NCI-H2107 (cell line): ENCODE measurements around the gene EXOSC7.
"Not testable (repeated sequence)": the region's sequence is repeated elsewhere in the genome, so short reads cannot be mapped to it uniquely, and the experiment has no call there.

Experiments
- DNase-seq: peaks from one replicate; lab custom pipeline; 2025; lab: John Stamatoyannopoulos, UW

Gene EXOSC7

DNA sequence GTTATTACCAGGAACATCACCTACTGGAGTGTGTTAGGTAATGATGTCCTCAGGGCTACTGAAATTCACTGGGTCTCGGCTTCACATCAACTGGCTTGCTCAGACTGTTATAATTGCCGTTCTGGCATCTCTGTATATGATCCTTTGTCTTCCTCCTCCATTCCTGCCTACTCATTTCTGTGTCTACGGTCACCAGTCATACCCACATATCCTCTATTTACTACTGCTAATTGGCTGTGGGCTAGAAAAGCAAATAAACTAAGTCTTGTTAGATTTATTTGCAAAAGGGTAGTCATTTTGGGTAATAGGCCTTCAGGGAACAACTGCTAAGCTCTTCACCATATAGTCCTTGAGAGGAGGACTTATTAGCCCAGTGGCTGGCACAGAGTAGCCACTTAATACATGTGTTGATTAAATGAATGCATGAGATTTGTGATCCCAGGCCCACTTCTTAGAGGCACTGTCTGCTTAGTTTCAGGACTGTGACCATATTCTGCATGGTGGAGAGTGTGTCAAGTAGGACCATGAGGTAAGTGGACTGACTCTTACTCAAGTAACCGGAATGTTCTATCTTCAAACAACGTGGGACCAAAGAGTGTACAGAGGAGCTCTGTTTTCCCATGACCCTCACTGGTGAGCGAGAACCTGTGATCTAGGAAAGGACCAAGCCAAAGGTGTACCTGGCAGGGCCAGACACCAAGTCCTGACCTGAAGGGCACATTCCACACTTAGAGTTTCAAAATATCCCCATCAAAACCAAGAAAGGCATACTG lies 13.2 kb upstream of the EXOSC7 start:
- DNase-seq: no peak

DNA sequence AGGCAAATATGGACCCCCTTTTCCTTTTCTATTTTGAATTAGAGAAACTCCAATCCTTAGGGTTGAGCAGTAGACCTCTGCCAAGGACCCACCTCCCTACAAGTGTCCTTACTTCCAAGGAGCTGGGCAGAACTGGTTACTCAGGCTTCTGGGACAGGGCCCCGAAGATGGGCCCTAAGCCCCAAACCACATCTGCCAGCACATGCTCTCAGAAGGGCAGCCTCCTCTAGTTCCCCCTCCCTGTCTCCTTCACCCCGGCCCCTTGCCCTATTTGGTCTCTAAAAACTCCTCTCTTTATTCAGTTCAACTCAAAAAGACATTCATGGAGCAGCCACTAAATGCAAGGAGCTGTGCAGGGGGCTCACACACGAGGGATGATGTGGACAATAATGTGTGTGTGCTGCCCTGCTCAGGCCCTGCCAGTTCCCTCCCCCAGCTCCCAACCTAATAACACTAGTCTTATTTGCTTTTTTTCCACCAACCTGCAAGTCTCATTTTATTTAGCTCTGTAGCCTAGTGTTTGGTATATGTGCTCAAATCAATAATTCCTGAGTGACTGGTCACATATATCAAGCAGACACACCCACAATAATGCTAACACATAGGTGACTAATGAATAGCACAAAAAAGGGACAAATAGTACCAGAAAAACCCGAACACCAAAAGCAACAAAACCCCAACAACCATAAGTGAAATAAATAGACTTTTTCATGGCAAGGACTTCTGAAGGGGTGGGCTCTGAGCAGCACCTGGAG lies 12.3 kb upstream of the EXOSC7 start:
- DNase-seq: no peak

DNA sequence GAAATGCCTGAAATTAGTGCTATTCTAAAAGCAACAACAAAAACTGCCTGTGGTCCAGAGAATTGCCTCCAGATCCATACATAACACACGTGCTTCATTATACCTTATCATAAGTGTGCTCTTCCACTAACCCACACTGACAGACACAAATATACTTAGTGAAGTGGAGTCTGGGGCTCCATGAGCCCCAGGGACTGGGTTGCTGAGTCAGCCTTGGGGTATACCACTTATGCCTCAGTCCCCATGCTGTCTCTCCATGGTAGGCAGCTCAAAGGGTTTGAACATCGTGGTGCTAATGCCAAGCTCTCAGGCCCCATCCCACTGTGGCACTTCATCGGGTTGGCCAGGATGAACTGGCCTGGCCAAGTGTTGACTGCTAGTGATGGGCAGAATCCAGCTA lies 10.9 kb upstream of the EXOSC7 start:
- no peak for DNase-seq

- no peak for DNase-seq
These were observed 9.2 kb upstream of the EXOSC7 start for GRCh38 chr3:44966795-44967278.

DNA sequence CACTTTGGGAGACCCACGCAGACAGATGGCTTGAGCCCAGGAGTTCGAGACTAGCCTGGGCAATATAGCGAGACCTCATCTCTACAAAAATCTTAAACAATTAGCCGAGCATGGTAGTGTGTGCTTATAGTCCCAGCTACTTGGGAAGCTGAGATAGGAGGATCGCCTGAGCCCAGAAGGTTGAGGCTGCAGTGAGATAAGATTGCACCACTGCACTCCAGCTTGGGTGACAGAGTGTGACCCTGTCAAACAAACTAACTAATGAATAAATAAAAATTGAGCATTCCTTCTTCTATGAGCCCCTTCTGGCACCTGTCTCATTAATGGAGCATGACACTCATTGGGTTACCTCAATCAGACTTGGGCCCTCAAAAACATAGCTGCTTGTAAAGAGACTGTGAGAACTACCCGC lies 7.6 kb upstream of the EXOSC7 start:
- DNase-seq: no peak

GRCh38 chr3:44969154-44969827 lies 6.8 kb upstream of the EXOSC7 start:
- DNase-seq: no peak

DNA sequence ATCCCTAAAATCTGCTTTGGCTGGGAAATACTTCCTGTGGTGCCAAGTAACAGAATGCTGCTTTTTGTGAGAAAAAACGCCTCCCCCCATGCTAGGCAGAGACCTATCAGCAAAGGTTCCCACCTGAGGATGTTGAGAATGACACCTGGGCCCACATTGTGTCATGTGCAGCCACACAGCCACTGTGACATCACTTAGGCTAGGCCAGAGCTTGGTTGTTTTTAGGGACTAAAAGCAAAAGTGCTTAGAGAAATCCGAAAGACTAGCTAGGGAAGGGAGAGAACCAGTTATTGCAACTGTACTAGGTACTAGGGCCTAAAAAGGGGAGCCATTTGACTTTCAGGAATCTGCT lies 6.2 kb upstream of the EXOSC7 start:
- DNase-seq: no peak

GRCh38 chr3:44970926-44971490 lies 5.0 kb upstream of the EXOSC7 start:
- no peak for DNase-seq

DNA sequence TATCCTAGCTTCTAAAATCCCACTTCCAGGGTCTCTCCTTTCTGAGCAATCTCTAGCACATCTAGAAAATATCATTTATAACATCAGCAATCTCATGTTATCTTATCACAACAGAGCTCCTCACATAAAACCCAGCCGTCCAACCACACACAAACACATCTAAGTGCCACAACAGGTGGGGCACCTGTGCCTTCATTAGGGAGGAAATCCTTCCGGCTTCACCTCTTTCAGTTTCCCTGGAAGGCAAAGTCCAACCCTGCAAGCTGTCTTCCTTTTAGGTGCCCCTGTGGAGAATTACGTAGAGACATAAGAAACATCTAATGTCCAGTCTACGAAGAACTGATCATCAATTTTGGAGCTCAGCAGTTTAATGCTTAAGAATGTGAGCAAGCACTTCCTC lies 1.6 kb upstream of the EXOSC7 start:
- DNase-seq: no peak

DNA sequence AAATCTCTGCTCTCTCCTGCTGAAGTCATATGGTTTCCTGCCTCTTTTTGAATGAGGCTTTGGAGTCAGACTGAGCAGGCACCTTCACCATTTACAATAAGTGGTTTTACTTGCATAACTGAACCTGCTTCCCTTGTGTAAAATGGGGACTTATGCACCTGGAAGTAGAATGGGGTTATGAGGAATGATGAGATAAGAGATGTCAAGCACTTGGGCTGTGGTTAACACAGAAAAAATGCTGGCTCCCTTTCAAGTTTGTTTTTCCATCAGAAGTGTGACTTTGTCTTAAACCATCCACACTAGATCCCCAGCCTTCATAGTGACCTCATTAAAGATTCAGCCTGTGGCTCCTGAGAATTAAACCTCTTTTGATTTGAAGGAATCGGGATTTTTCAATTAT lies 5.2 kb downstream of the EXOSC7 start:
- DNase-seq: no peak

- no peak for DNase-seq
These were observed 5.7 kb downstream of the EXOSC7 start for GRCh38 chr3:44981751-44982150.

DNA sequence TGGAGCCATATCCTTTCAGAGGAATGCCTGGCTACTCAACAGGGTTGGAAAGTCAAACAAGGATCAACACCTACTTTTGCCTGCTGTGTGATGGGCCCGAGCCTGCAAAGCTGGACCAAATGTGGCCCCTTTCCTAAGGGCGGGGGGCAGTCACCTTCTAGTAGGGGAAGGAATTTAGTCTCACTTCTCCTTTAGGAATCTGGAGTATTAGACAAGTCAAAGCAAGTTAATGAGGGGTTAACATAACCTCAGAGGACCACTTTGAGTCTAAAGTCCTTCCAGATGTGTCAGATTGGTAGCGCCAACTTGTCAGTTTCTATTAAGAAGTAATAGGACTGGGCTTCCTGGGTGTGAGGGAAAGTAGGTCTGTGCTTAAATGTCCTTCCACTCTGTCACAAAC lies 6.8 kb downstream of the EXOSC7 start:
- no peak for DNase-seq

DNA sequence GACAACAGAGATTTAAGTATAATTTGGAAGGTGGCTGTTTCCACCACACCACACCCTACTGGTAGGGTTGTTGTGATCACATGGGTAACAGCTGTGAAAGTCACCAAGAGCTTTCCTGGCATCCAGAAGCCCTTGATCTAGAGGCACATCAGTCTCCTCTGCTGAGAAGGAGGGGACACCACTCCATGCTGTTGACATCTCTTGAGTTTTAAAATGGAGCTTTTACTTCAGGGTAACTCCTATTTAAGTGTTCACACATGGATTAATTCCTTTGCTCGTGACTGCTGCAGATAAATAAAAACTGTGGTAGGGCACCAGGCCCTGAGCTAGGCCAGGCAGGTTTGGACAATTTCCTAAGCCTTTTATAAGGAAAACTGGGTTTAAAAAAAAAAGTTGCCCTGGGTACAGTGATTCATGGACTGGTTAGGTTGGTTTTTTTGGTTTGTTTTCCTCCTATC lies 7.5 kb downstream of the EXOSC7 start:
- DNase-seq: no peak

- DNase-seq: no peak
These were observed 8.3 kb downstream of the EXOSC7 start for GRCh38 chr3:44984335-44984734.

DNA sequence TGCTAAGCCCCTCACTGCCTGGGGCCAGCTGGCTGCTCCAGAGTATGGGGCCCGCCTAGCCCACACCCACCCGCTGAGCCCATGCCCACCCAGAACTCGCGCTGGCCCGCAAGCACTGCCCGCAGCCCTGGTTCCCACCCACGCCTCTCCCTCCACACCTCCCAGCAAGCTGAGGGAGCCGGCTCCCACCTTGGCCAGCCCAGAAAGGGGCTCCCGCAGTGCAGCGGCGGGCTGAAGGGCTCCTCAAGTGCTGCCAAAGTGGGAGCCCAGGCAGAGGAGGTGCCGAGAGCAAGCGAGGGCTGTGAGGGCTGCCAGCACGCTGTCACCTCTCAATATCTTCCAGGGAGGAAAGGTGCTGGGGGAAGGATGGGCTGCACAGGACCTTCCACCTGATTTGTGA lies 10.3 kb downstream of the EXOSC7 start:
- DNase-seq: not testable (repeated sequence)

GRCh38 chr3:44987332-44987731 lies 11.3 kb downstream of the EXOSC7 start:
- no peak for DNase-seq

DNA sequence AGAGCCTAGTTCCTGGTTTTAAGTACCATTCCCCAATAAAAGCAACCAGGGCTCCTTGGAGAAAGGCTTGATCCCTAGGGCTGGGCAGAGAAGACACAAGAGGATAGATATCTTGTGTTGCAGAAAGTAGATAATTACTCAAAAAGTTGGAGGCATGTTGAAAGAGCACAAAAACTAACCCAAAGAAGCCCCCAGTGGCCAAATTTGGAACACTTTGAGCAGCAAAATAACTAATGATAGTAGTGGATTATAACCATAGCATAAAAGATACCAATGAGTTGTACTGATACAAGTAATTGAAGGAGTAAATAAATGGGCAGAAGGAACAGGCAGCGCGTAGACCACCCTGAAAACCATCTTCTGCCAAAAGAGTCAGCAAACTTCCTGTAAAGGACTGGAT lies 12.0 kb downstream of the EXOSC7 start:
- DNase-seq: no peak

DNA sequence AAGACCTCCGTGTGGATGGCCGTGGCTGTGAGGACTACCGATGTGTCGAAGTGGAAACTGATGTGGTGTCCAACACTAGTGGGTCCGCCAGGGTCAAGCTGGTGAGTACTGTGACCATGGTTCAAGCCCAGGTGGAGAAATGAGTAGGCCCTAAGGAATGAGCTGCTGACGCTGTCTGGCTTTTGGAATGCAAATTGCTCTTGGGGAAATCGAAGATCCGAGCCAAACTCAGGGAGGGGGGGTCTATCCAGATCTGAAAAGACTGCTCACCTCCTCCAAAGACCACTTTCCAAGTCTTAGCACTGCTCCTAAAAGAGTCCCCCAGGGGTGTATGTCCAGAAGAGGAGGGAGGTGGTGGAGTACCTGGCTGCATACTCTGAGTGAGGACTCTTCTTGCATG lies 13.1 kb downstream of the EXOSC7 start:
- DNase-seq: no peak

- DNase-seq: no peak
These were observed 13.8 kb downstream of the EXOSC7 start for GRCh38 chr3:44989636-44990373.

DNA sequence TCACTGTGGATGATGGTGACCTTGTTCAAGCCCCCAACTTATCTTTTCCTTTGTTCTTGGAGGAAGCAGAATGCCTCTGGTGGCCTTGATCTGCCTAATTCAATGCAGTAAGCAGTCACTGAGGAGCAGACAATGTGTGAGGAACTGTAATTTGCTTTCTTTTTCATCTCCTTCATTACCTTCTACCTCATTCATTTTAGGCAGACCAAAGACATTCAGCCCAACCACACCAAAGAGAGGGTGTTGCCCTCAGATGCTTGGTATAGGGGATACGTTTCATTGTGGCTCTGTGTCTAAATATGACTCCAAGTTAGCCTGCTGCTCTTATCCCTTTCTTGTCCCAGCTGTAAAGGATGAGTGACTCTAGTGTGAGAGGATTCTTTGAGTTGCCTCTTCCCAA lies 15.3 kb downstream of the EXOSC7 start:
- DNase-seq: no peak

DNA sequence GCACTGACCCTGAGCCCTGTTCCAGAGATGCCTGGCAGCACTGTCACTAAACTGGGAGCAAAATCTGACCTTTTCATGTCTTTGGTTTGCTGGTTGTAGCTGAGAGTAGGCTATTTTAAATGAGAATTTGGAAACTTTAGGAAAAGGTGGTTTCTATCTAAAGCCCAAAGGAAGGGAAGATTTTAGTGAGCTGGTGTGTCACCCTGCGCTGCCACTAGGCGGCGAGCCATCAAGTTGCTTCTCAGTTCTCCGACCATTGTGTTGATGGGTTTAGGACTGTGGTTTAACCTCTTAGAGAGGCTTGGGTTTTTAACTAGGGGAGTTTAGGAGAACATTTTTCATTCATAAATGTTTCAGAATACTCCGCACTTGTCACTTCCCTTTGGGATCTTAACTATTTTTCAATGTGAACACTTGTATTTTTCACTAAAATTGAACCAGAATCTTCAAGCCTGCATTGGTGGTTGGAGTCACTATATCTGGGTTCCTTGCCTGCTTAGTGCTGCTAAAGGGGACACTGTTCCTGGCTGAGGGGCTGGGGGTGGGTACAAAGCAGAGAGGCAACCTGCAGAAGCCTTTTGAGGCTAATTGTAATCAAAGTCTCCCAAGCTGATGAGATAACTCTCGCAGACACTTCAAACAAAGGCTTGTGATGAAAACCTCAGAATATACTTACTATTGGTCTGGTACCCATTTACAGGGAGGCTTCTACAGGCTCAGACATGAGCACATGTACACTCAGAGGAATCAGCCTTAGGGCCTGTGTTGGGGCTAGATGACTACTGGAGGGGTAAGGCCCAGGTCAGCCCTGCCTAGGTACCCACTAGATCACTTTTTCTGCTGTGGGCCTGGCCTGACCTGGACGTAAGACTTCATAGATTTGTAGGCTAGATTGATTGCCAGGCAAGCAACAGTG lies 16.8 kb downstream of the EXOSC7 start:
- DNase-seq: no peak
